ENCODE measurements around the gene ZNF500.

DNA sequence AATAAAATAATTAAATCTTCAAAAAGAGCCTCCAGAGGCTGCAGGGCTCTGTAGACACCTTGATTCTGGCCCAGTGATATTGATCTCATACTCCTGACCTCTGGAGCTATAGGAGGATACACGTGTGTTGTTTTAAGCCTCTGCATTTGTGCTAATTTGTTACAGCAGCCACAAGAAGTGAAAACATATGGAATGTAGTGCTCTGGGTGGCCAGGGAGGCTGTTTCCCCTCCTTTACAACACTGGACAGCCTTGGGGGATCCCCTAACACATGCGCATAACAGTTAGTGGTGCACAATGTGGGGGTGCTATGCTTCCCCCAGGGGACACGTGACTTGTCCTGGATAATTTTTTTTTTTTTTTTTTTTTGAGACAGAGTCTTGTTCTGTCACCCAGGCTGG, 4.7 kb upstream of the ZNF500 start:
- TF ChIP-seq, protein P1, sequence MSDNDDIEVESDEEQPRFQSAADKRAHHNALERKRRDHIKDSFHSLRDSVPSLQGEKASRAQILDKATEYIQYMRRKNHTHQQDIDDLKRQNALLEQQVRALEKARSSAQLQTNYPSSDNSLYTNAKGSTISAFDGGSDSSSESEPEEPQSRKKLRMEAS (IDR thresholded peaks at IDR 0.05), result no peak
- no peak for TF ChIP-seq CREB1 (IDR thresholded peaks at IDR 0.05; ENCODE audit: low read depth)
- no peak for TF ChIP-seq YY1 (IDR thresholded peaks at IDR 0.05; ENCODE audit: low read depth)
- TF ChIP-seq TAF1 (IDR thresholded peaks at IDR 0.05; ENCODE audit: low read depth), result no peak
- TF ChIP-seq REST (IDR thresholded peaks at IDR 0.05; ENCODE audit: low read depth), result no peak
- TF ChIP-seq RAD21 (IDR thresholded peaks at IDR 0.05; ENCODE audit: low read depth), result no peak
- no peak for TF ChIP-seq EP300 (IDR thresholded peaks at IDR 0.05; ENCODE audit: borderline replicate concordance)
- no peak for TF ChIP-seq FOXM1 (IDR thresholded peaks at IDR 0.05; ENCODE audit: borderline replicate concordance, low read depth)
- no peak for TF ChIP-seq EGR1 (IDR thresholded peaks at IDR 0.05)
- no peak for TF ChIP-seq TEAD4 (IDR thresholded peaks at IDR 0.05)
- no peak for TF ChIP-seq TCF12 (IDR thresholded peaks at IDR 0.05; ENCODE audit: low read depth)
- TF ChIP-seq ZBTB7A (IDR thresholded peaks at IDR 0.05; ENCODE audit: low read depth), result no peak

All from Ishikawa (cell line).